HEK293 (cell line): ENCODE measurements around the gene SUMF1.

ENCODE experiments used
- BCL11A ChIP-seq: fragments of 450-650 bp; formaldehyde crosslinking; IDR thresholded peaks from 2 replicates; pipeline ENCODE4 v1.5.1; 2016; ENCODE audit warnings: low read depth, missing biosample characterization, missing genetic modification characterization
- ZFP3 ChIP-seq: fragments of 450-650 bp; formaldehyde crosslinking; IDR thresholded peaks from 2 replicates; pipeline ENCODE4 v1.5.1; 2016; ENCODE audit warnings: low read depth, missing biosample characterization, missing genetic modification characterization
- ZFP41 ChIP-seq: fragments of 450-650 bp; formaldehyde crosslinking; IDR thresholded peaks from 2 replicates; pipeline ENCODE4 v1.5.1; 2016; ENCODE audit warnings: missing biosample characterization, missing genetic modification characterization, borderline replicate concordance
- ZNF174 ChIP-seq: fragments of 450-650 bp; formaldehyde crosslinking; IDR thresholded peaks from 2 replicates; pipeline ENCODE4 v1.5.0; 2017; ENCODE audit warnings: missing biosample characterization, mild to moderate bottlenecking, missing genetic modification characterization
- ZNF274 ChIP-seq, 2 experiments: fragments of 200-500 bp in 1 of 2; fragments of 450-650 bp in 1 of 2; sonication (Bioruptor generic) in 1 of 2; formaldehyde crosslinking in 1 of 2; IDR thresholded peaks; 2 replicates each; pipeline versions ENCODE4 v1.5.1 to v1.6.1; 2014 to 2016; ENCODE audit warnings: borderline replicate concordance in 1 of 2, inconsistent platforms in 1 of 2, low read length in 1 of 2, missing biosample characterization in 1 of 2, missing genetic modification characterization in 1 of 2
- ZNF701 ChIP-seq: fragments of 450-650 bp; formaldehyde crosslinking; IDR thresholded peaks from 2 replicates; pipeline ENCODE4 v1.5.1; 2016; ENCODE audit warnings: missing biosample characterization, missing genetic modification characterization
- ZNF76 ChIP-seq: fragments of 450-650 bp; formaldehyde crosslinking; IDR thresholded peaks from 2 replicates; pipeline ENCODE4; 2016; ENCODE audit warnings: low read depth, missing biosample characterization, missing genetic modification characterization, borderline replicate concordance
- TF ChIP-seq, protein P1 (sequence below): fragments of 450-650 bp; formaldehyde crosslinking; IDR thresholded peaks from 2 replicates; pipeline ENCODE4 v1.5.1; 2016; ENCODE audit warnings: missing biosample characterization, missing genetic modification characterization
- TF ChIP-seq, protein P2 (sequence below): fragments of 450-650 bp; formaldehyde crosslinking; IDR thresholded peaks from 2 replicates; pipeline ENCODE4 v1.5.1; 2016; ENCODE audit warnings: missing biosample characterization, missing genetic modification characterization
- TF ChIP-seq, protein P3 (sequence below): fragments of 450-650 bp; formaldehyde crosslinking; IDR thresholded peaks from 2 replicates; pipeline ENCODE4 v1.5.1; 2016; ENCODE audit warnings: missing biosample characterization, missing genetic modification characterization, borderline replicate concordance
- TF ChIP-seq, protein P4 (sequence below): fragments of 450-650 bp; formaldehyde crosslinking; IDR thresholded peaks from 2 replicates; pipeline ENCODE4 v1.5.1; 2016; ENCODE audit warnings: missing biosample characterization, missing genetic modification characterization, low read depth
- TF ChIP-seq, protein P5 (sequence below): fragments of 450-650 bp; formaldehyde crosslinking; IDR thresholded peaks from 2 replicates; pipeline ENCODE4 v1.5.1; 2016; ENCODE audit warnings: missing biosample characterization, missing genetic modification characterization

DNA sequence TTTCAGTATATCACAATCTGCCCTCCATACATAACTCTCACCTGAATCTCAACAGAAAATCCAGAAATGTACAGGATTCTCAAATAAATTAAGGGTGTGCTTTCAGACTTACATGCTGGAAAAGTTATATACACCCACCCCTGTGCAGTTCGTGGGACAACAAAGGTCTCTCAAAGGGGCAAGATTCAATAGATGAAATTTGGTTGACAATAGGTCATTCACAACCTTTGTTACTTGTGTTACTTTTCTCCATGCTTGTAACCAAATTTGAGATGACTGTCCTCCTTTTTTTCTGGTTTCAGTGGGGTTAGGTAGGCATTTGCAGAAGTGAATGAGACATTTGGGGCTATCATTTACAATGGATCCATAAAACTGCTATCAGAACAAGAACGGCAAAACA is 91.2 kb downstream of the SUMF1 start:
- TF ChIP-seq ZFP41 (tag by site-specific recombination) (no peak), BCL11A (tag by site-specific recombination) (no peak), ZNF274 (IDR thresholded peaks at IDR 0.05; ENCODE audit: low read length) (no peak), ZNF274 (tag by site-specific recombination; IDR thresholded peaks at IDR 0.05; ENCODE audit: borderline replicate concordance) (no peak), ZNF701 (tag by site-specific recombination) (no peak), ZFP3 (tag by site-specific recombination) (no peak), ZNF76 (tag by site-specific recombination) (no peak), ZNF174 (tag by site-specific recombination) (no peak)
- TF ChIP-seq, protein P1, sequence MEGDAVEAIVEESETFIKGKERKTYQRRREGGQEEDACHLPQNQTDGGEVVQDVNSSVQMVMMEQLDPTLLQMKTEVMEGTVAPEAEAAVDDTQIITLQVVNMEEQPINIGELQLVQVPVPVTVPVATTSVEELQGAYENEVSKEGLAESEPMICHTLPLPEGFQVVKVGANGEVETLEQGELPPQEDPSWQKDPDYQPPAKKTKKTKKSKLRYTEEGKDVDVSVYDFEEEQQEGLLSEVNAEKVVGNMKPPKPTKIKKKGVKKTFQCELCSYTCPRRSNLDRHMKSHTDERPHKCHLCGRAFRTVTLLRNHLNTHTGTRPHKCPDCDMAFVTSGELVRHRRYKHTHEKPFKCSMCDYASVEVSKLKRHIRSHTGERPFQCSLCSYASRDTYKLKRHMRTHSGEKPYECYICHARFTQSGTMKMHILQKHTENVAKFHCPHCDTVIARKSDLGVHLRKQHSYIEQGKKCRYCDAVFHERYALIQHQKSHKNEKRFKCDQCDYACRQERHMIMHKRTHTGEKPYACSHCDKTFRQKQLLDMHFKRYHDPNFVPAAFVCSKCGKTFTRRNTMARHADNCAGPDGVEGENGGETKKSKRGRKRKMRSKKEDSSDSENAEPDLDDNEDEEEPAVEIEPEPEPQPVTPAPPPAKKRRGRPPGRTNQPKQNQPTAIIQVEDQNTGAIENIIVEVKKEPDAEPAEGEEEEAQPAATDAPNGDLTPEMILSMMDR = no peak
- TF ChIP-seq, protein P2, sequence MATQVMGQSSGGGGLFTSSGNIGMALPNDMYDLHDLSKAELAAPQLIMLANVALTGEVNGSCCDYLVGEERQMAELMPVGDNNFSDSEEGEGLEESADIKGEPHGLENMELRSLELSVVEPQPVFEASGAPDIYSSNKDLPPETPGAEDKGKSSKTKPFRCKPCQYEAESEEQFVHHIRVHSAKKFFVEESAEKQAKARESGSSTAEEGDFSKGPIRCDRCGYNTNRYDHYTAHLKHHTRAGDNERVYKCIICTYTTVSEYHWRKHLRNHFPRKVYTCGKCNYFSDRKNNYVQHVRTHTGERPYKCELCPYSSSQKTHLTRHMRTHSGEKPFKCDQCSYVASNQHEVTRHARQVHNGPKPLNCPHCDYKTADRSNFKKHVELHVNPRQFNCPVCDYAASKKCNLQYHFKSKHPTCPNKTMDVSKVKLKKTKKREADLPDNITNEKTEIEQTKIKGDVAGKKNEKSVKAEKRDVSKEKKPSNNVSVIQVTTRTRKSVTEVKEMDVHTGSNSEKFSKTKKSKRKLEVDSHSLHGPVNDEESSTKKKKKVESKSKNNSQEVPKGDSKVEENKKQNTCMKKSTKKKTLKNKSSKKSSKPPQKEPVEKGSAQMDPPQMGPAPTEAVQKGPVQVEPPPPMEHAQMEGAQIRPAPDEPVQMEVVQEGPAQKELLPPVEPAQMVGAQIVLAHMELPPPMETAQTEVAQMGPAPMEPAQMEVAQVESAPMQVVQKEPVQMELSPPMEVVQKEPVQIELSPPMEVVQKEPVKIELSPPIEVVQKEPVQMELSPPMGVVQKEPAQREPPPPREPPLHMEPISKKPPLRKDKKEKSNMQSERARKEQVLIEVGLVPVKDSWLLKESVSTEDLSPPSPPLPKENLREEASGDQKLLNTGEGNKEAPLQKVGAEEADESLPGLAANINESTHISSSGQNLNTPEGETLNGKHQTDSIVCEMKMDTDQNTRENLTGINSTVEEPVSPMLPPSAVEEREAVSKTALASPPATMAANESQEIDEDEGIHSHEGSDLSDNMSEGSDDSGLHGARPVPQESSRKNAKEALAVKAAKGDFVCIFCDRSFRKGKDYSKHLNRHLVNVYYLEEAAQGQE (tag by site-specific recombination) = no peak
- TF ChIP-seq, protein P3, sequence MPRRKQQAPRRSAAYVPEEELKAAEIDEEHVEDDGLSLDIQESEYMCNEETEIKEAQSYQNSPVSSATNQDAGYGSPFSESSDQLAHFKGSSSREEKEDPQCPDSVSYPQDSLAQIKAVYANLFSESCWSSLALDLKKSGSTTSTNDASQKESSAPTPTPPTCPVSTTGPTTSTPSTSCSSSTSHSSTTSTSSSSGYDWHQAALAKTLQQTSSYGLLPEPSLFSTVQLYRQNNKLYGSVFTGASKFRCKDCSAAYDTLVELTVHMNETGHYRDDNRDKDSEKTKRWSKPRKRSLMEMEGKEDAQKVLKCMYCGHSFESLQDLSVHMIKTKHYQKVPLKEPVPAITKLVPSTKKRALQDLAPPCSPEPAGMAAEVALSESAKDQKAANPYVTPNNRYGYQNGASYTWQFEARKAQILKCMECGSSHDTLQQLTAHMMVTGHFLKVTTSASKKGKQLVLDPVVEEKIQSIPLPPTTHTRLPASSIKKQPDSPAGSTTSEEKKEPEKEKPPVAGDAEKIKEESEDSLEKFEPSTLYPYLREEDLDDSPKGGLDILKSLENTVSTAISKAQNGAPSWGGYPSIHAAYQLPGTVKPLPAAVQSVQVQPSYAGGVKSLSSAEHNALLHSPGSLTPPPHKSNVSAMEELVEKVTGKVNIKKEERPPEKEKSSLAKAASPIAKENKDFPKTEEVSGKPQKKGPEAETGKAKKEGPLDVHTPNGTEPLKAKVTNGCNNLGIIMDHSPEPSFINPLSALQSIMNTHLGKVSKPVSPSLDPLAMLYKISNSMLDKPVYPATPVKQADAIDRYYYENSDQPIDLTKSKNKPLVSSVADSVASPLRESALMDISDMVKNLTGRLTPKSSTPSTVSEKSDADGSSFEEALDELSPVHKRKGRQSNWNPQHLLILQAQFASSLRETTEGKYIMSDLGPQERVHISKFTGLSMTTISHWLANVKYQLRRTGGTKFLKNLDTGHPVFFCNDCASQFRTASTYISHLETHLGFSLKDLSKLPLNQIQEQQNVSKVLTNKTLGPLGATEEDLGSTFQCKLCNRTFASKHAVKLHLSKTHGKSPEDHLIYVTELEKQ (tag by site-specific recombination) = no peak
- TF ChIP-seq, protein P4, sequence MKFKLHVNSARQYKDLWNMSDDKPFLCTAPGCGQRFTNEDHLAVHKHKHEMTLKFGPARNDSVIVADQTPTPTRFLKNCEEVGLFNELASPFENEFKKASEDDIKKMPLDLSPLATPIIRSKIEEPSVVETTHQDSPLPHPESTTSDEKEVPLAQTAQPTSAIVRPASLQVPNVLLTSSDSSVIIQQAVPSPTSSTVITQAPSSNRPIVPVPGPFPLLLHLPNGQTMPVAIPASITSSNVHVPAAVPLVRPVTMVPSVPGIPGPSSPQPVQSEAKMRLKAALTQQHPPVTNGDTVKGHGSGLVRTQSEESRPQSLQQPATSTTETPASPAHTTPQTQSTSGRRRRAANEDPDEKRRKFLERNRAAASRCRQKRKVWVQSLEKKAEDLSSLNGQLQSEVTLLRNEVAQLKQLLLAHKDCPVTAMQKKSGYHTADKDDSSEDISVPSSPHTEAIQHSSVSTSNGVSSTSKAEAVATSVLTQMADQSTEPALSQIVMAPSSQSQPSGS (tag by site-specific recombination) = no peak
- TF ChIP-seq, protein P5, sequence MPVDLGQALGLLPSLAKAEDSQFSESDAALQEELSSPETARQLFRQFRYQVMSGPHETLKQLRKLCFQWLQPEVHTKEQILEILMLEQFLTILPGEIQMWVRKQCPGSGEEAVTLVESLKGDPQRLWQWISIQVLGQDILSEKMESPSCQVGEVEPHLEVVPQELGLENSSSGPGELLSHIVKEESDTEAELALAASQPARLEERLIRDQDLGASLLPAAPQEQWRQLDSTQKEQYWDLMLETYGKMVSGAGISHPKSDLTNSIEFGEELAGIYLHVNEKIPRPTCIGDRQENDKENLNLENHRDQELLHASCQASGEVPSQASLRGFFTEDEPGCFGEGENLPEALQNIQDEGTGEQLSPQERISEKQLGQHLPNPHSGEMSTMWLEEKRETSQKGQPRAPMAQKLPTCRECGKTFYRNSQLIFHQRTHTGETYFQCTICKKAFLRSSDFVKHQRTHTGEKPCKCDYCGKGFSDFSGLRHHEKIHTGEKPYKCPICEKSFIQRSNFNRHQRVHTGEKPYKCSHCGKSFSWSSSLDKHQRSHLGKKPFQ (tag by site-specific recombination) = no peak
